SK-N-SH treated with all-trans-retinoic acid at 6 μM for 48 hours (cell line): ENCODE data around the gene KRTAP10-4.

Experiments used
- CREB5 ChIP-seq: fragments of 250-450 bp; sonication (Bioruptor Pico); IDR thresholded peaks from 2 replicates; pipeline ENCODE4 v1.5.1; 2020; ENCODE audit warnings: low read depth, mild to moderate bottlenecking, moderate library complexity
- CSDC2 ChIP-seq: fragments of 250-450 bp; sonication (Bioruptor Pico); IDR thresholded peaks from 2 replicates; pipeline ENCODE4 v1.5.0; 2020; ENCODE audit warnings: mild to moderate bottlenecking, moderate library complexity
- PATZ1 ChIP-seq: fragments of 250-450 bp; sonication (Bioruptor Pico); IDR thresholded peaks from 2 replicates; pipeline ENCODE4 v1.8.0; 2020; ENCODE audit warnings: mild to moderate bottlenecking, moderate library complexity, borderline replicate concordance
- TSHZ2 ChIP-seq: fragments of 250-450 bp; sonication (Bioruptor Pico); IDR thresholded peaks from 2 replicates; pipeline ENCODE4 v1.5.0; 2020; ENCODE audit warnings: mild to moderate bottlenecking, moderate library complexity

- TF ChIP-seq TSHZ2 (CRISPR knock-in tag): no peak
- TF ChIP-seq CREB5 (CRISPR knock-in tag): no peak
- TF ChIP-seq PATZ1 (CRISPR knock-in tag): no peak
- TF ChIP-seq CSDC2 (CRISPR knock-in tag): no peak
Observed at GRCh38 chr21:44557491-44558328, 15.8 kb upstream of the KRTAP10-4 start.
